K562 (cell line): ENCODE measurements around the gene ALDH7A1. TPM values are rescaled to one million over a fixed set of nuclear protein-coding genes. Genes with fewer than 3 reads are reported as not detected.
A peak's percentile ranks its signal among the peaks of the same experiment; 100 is the strongest.

ENCODE experiments used
- CSDE1 ChIP-seq, 2 experiments: fragments of 450-650 bp; IDR thresholded peaks; 2 replicates each; pipeline ENCODE4 v1.6.1; 2016; ENCODE audit warnings: mild to moderate bottlenecking in 1 of 2
- FOXP1 ChIP-seq: sonication (generic); formaldehyde crosslinking; IDR thresholded peaks from 2 replicates; pipeline ENCODE4 v1.8.0; 2022; ENCODE audit warnings: mild to moderate bottlenecking, missing genetic modification reagents
- GABPA ChIP-seq: fragments of 200-800 bp; sonication (Bioruptor generic); conservative IDR thresholded peaks from 2 replicates; pipeline ENCODE4 v1.6.1; 2016; ENCODE audit warnings: low read depth, missing genetic modification characterization, missing compliant biosample characterization
- HDAC6 ChIP-seq: IDR thresholded peaks from 2 replicates; pipeline ENCODE4 v1.6.1; 2012; ENCODE audit warnings: low read depth, mild to moderate bottlenecking, control low read depth, inconsistent platforms, low read length, moderate library complexity
- MEF2D ChIP-seq: conservative IDR thresholded peaks from 2 replicates; pipeline ENCODE4 v1.6.1; 2016; ENCODE audit warnings: low read depth, missing genetic modification characterization, missing compliant biosample characterization
- MXI1 ChIP-seq: IDR thresholded peaks from 2 replicates; pipeline ENCODE4 v1.6.1; 2011; ENCODE audit warnings: low read depth, mild to moderate bottlenecking, improper control_type of control experiment, low read length
- POLR2B ChIP-seq: fragments of 450-650 bp; IDR thresholded peaks from 2 replicates; pipeline ENCODE4 v1.6.1; 2018; ENCODE audit warnings: low read depth; ENCODE audit not compliant: partially characterized antibody
- SMAD3 ChIP-seq: fragments of 450-650 bp; formaldehyde crosslinking; conservative IDR thresholded peaks from 2 replicates; pipeline ENCODE4 v1.4.0; 2020; ENCODE audit warnings: mild to moderate bottlenecking
- SRSF1 ChIP-seq: fragments of 200-400 bp; formaldehyde crosslinking; IDR thresholded peaks from 2 replicates; pipeline ENCODE4 v1.6.1; 2017; ENCODE audit warnings: mild to moderate bottlenecking, low read depth, low read length, moderate library complexity
- TFE3 ChIP-seq: fragments of 450-650 bp; formaldehyde crosslinking; IDR thresholded peaks from 2 replicates; pipeline ENCODE4 v1.4.0; 2020; ENCODE audit warnings: mild to moderate bottlenecking, mixed read lengths
- TRIM28 ChIP-seq: fragments of 450-650 bp; IDR thresholded peaks from 2 replicates; pipeline ENCODE4 v1.6.1; 2017
- ZEB2 ChIP-seq: fragments of 450-650 bp; IDR thresholded peaks from 2 replicates; pipeline ENCODE4 v1.6.1; 2016
- ZNF316 ChIP-seq: fragments of 450-650 bp; IDR thresholded peaks from 2 replicates; pipeline ENCODE4 v1.6.1; 2016
- ZNF407 ChIP-seq: fragments of 450-650 bp; IDR thresholded peaks from 2 replicates; pipeline ENCODE4 v1.6.1; 2016; ENCODE audit warnings: low read depth
- polyA plus RNA-seq, 8 experiments: library from polyadenylated mRNA; depleted of rRNA in 4 of 8; stranded (reverse) in 5 of 8; unstranded in 3 of 8; fragments of >200 nt; fragmentation: Nextera tagmentation in 2 of 8; fragmentation: Illumina TruSeq in 1 of 8; extraction: Ambion mirVana in 2 of 8; extraction: Trizol in 1 of 8; gene quantifications; 2 replicates each; pipeline versions ENCODE4 v1.2.1 to v1.2.3, GENCODE V29; 2011 to 2014; ENCODE audit warnings: inconsistent platforms in 1 of 8, missing spikeins in 1 of 8
- total RNA-seq, 7 experiments: library from RNA; depleted of rRNA in 6 of 7; stranded (reverse); fragments of >200 nt in 6 of 7; fragmentation: Illumina TruSeq in 2 of 7; extraction: Trizol in 2 of 7; gene quantifications; 2 replicates each; pipeline versions ENCODE4 v1.2.1 to v1.2.3, GENCODE V29; 2011 to 2021; ENCODE audit warnings: low replicate concordance in 1 of 7
- TF ChIP-seq, protein P1 (sequence below): fragments of 450-650 bp; formaldehyde crosslinking; IDR thresholded peaks from 2 replicates; pipeline ENCODE4 v1.4.0; 2022; ENCODE audit warnings: mild to moderate bottlenecking, moderate library complexity
- TF ChIP-seq, protein P2 (sequence below): fragments of 250-450 bp; sonication (Bioruptor Pico); IDR thresholded peaks from 2 replicates; pipeline ENCODE4 v1.6.1; 2021; ENCODE audit warnings: mild to moderate bottlenecking
- TF ChIP-seq, protein P3 (sequence below): fragments of 450-650 bp; conservative IDR thresholded peaks from 2 replicates; pipeline ENCODE4 v1.6.1; 2016; ENCODE audit warnings: missing genetic modification characterization, low read depth, mild to moderate bottlenecking, control low read depth, missing compliant biosample characterization

Gene ALDH7A1
- total and polyA plus RNA-seq, 9 of the 15 experiments (the other 6 are each of a cell fraction or from before 2014, with no cell fraction given) = 0.04 to 0.49 TPM; not detected in 7

DNA sequence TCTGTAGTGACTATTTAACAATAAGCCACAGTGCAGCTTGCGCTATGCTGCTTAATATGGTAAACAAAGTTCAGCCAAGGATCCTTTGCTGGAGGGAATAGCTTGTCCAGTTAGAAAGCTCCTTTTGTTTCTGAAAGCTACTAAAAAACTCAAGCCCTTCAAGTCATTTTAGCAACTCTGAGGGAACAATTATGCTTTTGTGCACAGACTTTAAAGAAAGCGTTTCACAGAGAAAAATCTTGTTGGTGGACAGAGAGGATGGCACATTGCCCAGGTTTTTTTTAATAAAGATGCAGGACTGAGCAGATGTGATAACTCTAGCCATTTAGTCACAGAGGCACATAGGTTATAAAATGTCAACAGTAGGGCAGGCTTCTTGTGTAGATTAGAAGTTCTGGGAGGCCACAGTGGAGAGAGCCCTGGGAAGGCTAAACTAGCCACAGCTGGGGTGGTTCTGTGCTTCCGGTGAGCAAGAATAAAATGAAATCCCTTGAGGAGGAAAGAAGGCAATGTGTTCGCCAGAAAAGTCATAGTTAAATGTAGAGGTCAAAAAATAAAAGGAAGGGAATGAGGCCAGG, 63.4 kb downstream of the ALDH7A1 start (continued):
- TF ChIP-seq ZNF407 = no peak
- TF ChIP-seq POLR2B = no peak
- TF ChIP-seq GABPA (tag) = peak; percentile 50
- TF ChIP-seq CSDE1 (IDR thresholded peaks at IDR 0.05) = no peak
- no peak for TF ChIP-seq TFE3 (CRISPR knock-in tag)
- TF ChIP-seq, protein P1, sequence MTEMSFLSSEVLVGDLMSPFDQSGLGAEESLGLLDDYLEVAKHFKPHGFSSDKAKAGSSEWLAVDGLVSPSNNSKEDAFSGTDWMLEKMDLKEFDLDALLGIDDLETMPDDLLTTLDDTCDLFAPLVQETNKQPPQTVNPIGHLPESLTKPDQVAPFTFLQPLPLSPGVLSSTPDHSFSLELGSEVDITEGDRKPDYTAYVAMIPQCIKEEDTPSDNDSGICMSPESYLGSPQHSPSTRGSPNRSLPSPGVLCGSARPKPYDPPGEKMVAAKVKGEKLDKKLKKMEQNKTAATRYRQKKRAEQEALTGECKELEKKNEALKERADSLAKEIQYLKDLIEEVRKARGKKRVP = no peak
- TF ChIP-seq, protein P2, sequence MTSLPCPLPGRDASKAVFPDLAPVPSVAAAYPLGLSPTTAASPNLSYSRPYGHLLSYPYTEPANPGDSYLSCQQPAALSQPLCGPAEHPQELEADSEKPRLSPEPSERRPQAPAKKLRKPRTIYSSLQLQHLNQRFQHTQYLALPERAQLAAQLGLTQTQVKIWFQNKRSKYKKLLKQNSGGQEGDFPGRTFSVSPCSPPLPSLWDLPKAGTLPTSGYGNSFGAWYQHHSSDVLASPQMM (CRISPR knock-in tag) = no peak
- no peak for TF ChIP-seq SMAD3
- TF ChIP-seq HDAC6 = no peak
- TF ChIP-seq, protein P3, sequence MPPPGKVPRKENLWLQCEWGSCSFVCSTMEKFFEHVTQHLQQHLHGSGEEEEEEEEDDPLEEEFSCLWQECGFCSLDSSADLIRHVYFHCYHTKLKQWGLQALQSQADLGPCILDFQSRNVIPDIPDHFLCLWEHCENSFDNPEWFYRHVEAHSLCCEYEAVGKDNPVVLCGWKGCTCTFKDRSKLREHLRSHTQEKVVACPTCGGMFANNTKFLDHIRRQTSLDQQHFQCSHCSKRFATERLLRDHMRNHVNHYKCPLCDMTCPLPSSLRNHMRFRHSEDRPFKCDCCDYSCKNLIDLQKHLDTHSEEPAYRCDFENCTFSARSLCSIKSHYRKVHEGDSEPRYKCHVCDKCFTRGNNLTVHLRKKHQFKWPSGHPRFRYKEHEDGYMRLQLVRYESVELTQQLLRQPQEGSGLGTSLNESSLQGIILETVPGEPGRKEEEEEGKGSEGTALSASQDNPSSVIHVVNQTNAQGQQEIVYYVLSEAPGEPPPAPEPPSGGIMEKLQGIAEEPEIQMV (tag) = no peak
- no peak for TF ChIP-seq MXI1
- TF ChIP-seq FOXP1 = no peak
- TF ChIP-seq TRIM28 = no peak
- TF ChIP-seq MEF2D = no peak
- TF ChIP-seq ZNF316 = no peak
- 0 out of 2 replicates have a peak, but pooled peaks have one; percentile 39 for TF ChIP-seq ZEB2
- no peak for TF ChIP-seq SRSF1
